ENCODE measurements around the gene CYP11A1. TPM values are rescaled to one million over a fixed set of nuclear protein-coding genes. Genes with fewer than 3 reads are reported as not detected.

The CYP11A1 gene
- total and polyA plus RNA-seq, 10 of the 15 experiments (the other 5 are each of a cell fraction or from before 2014, with no cell fraction given) = 0.11 to 1.2 (median 0.23) TPM; not detected in 5

- Histone ChIP-seq H3K9ac (ENCODE audit: control insufficient read depth, insufficient read depth, low read length) (no peak overlapping the region), H3K27ac (ENCODE audit: control insufficient read depth, insufficient read depth) (peak overlapping the region; percentile 71), H3K9me3 (replicated peaks; ENCODE audit: control insufficient read depth, insufficient read depth, low read length) (no peaks in the 10 kb centered on the region), H3K4me2 (ENCODE audit: control insufficient read depth, insufficient read depth) (no peak overlapping the region), H3K4me3 (no peak overlapping the region), H3K4me1 (ENCODE audit: control insufficient read depth, insufficient read depth, low read length) (peaks cover 53% of the 10 kb centered on the region), H2AFZ (ENCODE audit: control insufficient read depth, low read depth, low read length) (peak overlapping the region; percentile 39; the same call in 1 of the 2 replicates), H3K79me2 (ENCODE audit: control insufficient read depth, insufficient read depth, low read length) (no peaks in the 10 kb centered on the region), H3K27me3 (replicated peaks in 1 of 2; ENCODE audit: control insufficient read depth in 2 of 2, insufficient read depth in 2 of 2, low read length in 1 of 2) (no peaks in the 10 kb centered on the region), H3K36me3 (ENCODE audit: control insufficient read depth in 2 of 2, insufficient read depth in 2 of 2, low read length in 1 of 2) (no peaks in the 10 kb centered on the region), H4K20me1 (ENCODE audit: control insufficient read depth, insufficient read depth) (no peaks in the 10 kb centered on the region)
- TF ChIP-seq FOXK2 (IDR thresholded peaks at IDR 0.05) = no peak
- no peak for TF ChIP-seq ETV6 (conservative IDR thresholded peaks at IDR 0.05 in 1 of 2, IDR thresholded peaks at IDR 0.05 in 1 of 2; ENCODE audit: borderline replicate concordance in 1 of 2, low read depth in 1 of 2)
- no peak for TF ChIP-seq SIX5 (IDR thresholded peaks at IDR 0.05; ENCODE audit: low read depth, low read length, severe bottlenecking)
- no peak for TF ChIP-seq IRF5 (IDR thresholded peaks at IDR 0.05; ENCODE audit: borderline replicate concordance)
- TF ChIP-seq POLR2AphosphoS5 (IDR thresholded peaks at IDR 0.05; ENCODE audit: low read length) = no peak
- no peak for TF ChIP-seq CBX3 (IDR thresholded peaks at IDR 0.05; ENCODE audit: borderline replicate concordance, low read depth)
- no peak for TF ChIP-seq CTCF (IDR thresholded peaks at IDR 0.05 in 2 of 3, conservative IDR thresholded peaks at IDR 0.05 in 1 of 3; ENCODE audit: control insufficient read depth in 2 of 3, extremely low read depth in 1 of 3, insufficient read depth in 1 of 3, low read depth in 3 of 3, low read length in 3 of 3)
- no peak for TF ChIP-seq IRF3 (IDR thresholded peaks at IDR 0.05)
- no peak for TF ChIP-seq TCF7 (IDR thresholded peaks at IDR 0.05; ENCODE audit: borderline replicate concordance)
- TF ChIP-seq SMAD1 (IDR thresholded peaks at IDR 0.05; ENCODE audit: low read depth, partially characterized antibody) = no peak
- no peak for TF ChIP-seq RCOR1 (conservative IDR thresholded peaks at IDR 0.05; ENCODE audit: low read depth, low read length)
- in situ Hi-C loops (cut with MboI) (no loop called here), intact Hi-C loops (cut with micrococcal nuclease; ENCODE audit: unreplicated experiment) (no loop called here)
- 75% methylated on average over 13 of the region's 13 CpGs for WGBS (ENCODE audit: insufficient coverage, insufficient replicate concordance, low lambda C conversion rate, missing lambda C conversion rate)
- RAD21 ChIA-PET (ENCODE audit: unreplicated experiment) = interaction anchor here (0.8 kb wide), 1 partner anchor 322 kb away, joined by 4 read pairs; the partner anchor contains the start of gene PML
- SMC1A ChIA-PET (ENCODE audit: uncharacterized antibody, unreplicated experiment) = no interaction called here
- DNase-seq (ENCODE audit: low read depth, low spot score) = no peak
- CTCF ChIA-PET = interaction anchor here (1.3 to 2.2 kb wide), 2 partner anchors 262 to 343 kb away, joined by 4 to 5 read pairs; no protein-coding TSS in a partner anchor
- no peak; the same call in 2 of the 3 replicates for ATAC-seq
- BruUV-seq (replicated peaks) = no TSS peak
- no peak for FAIRE-seq
- POLR2A ChIA-PET = no interaction called here
Measured at GRCh38 chr15:74316141-74316540, 51.3 kb downstream of the CYP11A1 start.
